ENCODE results near the gene CAPN9.

DNA sequence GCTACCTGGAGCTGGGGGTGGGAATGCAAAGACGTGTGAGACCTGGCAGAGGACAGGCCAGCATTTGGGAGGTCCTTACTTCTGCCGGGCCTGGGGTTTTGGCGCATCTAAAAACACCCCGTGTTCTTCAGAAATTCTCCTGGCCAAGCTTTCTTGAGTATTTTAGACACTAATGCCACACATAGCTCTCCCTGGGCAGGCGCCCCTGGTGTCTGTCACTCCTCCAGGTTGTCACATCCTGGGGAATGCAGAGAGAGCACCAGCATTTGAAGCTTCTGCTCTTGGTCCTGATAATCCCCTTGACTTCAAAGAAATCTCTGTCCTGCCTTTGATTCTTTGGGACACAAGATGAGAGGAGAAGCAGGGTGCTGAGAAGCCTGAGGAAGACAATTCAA is 6.0 kb downstream of the CAPN9 start:
- TF ChIP-seq MAX (IDR thresholded peaks at IDR 0.05; ENCODE audit: low read depth, low read length) (no peak), MYC (IDR thresholded peaks at IDR 0.05; ENCODE audit: low read depth, low read length) (no peak), POLR2A (IDR thresholded peaks at IDR 0.05; ENCODE audit: extremely low read depth, insufficient read length) (no peak)
- TF ChIP-seq, protein P1, sequence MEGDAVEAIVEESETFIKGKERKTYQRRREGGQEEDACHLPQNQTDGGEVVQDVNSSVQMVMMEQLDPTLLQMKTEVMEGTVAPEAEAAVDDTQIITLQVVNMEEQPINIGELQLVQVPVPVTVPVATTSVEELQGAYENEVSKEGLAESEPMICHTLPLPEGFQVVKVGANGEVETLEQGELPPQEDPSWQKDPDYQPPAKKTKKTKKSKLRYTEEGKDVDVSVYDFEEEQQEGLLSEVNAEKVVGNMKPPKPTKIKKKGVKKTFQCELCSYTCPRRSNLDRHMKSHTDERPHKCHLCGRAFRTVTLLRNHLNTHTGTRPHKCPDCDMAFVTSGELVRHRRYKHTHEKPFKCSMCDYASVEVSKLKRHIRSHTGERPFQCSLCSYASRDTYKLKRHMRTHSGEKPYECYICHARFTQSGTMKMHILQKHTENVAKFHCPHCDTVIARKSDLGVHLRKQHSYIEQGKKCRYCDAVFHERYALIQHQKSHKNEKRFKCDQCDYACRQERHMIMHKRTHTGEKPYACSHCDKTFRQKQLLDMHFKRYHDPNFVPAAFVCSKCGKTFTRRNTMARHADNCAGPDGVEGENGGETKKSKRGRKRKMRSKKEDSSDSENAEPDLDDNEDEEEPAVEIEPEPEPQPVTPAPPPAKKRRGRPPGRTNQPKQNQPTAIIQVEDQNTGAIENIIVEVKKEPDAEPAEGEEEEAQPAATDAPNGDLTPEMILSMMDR (IDR thresholded peaks at IDR 0.05; ENCODE audit: low read depth, low read length), result no peak

Measured in NB4 (cell line).